Measurements from ENCODE around the gene MCF2L2.

- TF ChIP-seq POLR2AphosphoS5 (IDR thresholded peaks at IDR 0.05; ENCODE audit: borderline replicate concordance, low read depth, low read length), result no peak
- no peak for TF ChIP-seq EZH2 (IDR thresholded peaks at IDR 0.05)
- TF ChIP-seq FOXP2 (optimal IDR thresholded peaks at IDR 0.05; ENCODE audit: control extremely low read depth, extremely low read length, insufficient read depth), result no peak
Observed at GRCh38 chr3:183409219-183409618, 19.2 kb downstream of the MCF2L2 start.

Measured in SK-N-MC (cell line).